Myocyte (in vitro differentiated cells): ENCODE measurements around the gene OPN1SW. TPM values are rescaled to one million over a fixed set of nuclear protein-coding genes. Genes with fewer than 3 reads are reported as not detected.
A peak's percentile ranks its signal among the peaks of the same experiment; 100 is the strongest.

ENCODE experiments used
- DNase-seq: peaks from one replicate; pipeline ENCODE4 v3.0.0-alpha.2; 2012; ENCODE audit warnings: low read depth
- total RNA-seq: library from RNA; depleted of rRNA; stranded (reverse); fragments of >200 nt; gene quantifications from 2 replicates; pipeline ENCODE4 v1.2.3, GENCODE V29; 2014

The OPN1SW gene
- total RNA-seq, 1 donor from 2014 or later, result 3.4 TPM

DNA sequence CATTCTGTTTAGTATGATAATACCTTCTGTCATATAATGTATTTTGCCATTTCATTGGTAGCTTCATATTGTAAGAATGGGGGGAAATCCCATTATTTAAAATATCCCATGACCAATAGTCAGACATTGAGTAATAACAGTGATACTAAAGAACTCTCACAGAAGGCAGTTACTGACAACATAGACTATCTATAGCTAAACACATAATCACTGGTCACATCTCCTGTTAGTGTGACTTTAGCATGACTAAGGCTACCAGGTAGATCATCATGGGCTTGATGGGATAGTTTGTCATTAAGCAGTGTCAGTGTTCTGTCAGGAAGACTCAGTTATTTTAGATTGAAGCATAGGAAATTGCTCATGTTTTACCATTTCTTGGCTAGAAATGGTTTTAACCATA is 16.4 kb downstream of the OPN1SW start:
- DNase-seq, result no peak

DNA sequence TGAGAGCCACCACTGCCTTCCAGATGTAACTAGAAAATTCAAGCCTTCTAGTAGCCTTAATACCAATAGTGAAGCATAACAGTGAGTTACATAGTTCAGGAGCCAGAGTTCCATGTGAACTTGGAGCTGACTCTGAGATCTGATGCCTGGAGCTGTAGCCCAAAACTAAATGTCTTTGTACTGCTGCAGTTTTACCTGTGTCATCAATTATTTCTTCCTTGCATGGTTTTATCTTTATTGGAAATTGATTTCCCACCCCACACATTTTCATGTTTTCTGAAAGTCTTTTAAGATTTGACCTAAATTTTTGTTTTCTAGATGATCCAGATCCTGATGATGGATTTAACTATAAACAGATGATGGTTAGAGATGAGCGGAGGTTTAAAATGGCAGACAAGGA is 17.0 kb downstream of the OPN1SW start:
- no peak for DNase-seq

DNA sequence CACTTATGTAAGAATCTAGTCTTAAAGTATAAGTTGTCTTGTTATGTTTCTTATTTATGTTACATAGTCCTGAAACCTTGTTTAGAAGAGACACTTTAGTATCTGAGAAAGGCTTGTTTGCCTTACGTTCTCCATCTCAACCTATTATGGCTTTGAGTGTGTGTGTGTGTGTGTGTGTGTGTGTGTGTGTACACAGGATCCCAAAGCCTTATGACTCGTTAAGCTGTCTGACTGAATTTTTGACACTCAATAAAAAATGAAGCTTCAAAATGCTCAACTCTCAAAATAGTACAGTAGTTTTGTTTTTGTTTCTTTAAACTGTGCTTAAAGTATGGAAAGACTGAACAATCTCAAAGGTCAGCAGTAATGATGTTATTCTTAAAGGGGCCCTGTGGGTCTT is 18.4 kb downstream of the OPN1SW start:
- peak; percentile 27 for DNase-seq

DNA sequence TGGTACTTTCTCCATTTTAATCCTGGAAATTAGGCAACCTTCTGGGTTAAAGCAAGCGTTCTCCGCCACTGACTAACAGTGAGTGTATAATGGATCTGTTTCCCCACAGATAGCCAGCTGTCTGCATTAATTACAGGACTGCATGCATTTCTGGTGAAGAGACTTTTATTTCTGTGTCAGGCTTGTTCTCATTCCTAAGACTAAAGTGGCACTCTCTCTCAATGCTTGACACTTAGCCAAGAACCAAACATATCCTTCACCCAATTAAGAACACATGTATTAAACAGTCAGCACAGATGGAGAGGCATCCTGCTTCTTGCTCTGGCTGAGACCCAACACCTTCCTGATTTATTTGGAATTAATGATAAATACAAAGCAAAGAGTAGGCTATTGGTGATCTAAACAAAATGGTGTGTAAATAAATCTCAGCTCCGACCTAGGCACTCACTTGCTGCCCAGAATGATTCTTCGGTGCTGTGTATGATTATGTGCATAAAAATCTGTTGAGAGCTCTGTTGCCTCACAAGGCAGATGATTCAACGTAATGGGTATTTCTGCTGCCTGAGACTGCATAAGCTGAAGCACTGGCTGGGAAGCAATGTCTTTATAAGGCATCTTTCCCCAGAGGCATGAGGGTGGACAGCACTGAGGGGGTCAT is 19.6 kb downstream of the OPN1SW start:
- peak; percentile 99 for DNase-seq

DNA sequence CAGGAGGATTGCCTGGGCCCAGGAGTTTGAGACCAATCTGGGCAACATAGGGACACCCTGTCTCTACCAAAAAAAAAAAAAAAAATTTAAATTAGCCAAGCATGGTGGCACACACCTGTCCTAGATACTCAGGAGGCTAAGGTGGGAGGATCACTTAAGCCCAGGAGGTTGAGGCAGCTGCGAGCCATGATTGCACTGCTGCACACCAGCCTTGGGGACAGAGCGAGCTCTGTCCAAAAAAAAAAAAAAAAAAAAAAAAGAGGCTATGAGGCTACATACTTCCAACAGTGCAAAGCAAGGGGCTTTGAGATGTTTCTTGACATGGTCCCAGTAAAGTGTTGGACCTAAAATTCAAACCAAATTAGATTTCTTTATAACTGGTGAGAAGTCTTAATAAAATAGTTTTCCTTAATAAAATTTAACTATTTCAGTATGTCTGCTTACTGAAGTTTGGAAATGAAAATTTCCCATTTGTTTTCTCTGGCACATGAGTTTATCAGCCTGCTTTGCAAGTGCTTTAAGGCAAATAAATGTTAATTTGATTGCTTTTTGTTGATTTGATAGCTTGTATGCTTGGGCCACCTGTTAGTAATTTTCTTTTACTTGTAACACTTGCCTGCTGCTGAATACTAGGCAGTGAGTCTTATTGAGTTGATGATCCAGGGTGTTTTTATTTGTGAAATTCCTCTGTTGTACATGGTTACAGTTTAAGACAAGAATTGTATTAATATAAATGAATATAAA is 20.3 kb downstream of the OPN1SW start:
- peak; percentile 59 for DNase-seq

DNA sequence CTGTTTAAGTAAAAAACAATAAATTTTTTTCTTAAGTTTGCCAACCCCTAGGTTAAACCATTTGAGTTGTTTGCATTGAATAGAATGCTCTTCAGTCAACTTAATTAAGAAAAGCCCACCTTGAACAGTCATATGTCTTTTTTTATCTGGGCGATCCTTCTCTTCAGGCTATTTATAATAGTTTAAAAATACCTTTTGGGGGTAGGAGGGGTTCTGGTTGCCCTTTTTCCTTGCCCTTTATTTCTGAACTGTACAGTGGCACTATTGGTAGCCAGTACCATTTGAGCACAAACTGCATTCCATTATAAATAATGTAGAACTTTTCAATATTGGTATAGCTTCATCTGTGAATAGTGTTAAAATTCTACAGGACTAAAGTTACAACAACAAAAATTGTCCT is 23.3 kb downstream of the OPN1SW start:
- DNase-seq, result no peak

DNA sequence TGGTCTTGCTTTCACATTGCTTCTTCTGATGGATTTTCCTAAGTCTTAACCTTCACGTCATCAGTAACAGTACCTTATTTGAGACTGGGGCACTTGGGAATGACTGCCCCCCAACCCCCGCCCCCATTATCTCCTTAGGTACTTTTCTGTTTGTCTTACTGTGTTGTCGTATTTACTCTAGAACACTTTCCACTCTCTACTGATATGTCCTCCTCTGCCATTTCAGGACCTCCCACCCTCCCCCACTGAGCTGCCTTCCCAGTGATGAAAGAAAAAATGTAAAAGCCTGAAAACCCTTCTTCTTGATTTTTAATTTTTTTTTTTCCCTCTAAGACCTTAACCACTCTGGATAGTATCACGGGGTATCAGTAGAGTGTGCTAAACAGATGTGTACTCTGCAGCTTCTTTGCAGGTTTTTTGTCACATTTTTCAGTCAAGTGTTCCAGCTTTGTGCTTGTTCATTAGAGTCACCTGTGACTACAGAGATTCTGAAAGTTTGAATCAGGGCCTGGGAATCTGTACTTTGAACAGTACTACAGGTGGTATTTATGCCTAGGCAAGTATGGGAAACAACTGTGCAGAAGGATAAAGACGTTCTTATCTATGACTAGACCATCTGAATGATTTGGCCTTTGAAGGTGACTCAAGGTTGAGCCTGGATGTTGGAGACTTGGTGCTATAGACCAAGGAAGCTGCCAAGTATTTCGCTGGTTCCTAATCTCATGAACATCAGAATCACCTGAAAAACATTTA is 28.1 kb downstream of the OPN1SW start:
- DNase-seq, result no peak

DNA sequence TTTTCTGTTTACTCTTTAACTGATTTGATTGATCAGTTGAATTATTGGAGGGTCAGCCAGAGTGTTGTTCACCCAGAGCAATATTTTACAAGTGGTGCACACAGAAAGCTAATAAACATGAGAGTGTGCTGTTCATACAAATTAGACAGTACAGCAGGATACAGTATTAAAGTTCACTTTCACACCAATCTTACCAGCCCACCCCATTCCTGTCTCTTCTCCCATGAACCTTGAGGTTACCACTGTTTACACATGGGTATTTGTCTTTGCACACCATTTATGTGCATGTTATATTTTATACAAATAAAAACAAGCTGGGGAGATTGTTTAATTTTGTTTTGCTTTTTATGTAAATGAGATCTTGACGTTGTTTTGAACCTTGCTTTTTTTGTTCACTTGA is 29.9 kb downstream of the OPN1SW start:
- no peak for DNase-seq

DNA sequence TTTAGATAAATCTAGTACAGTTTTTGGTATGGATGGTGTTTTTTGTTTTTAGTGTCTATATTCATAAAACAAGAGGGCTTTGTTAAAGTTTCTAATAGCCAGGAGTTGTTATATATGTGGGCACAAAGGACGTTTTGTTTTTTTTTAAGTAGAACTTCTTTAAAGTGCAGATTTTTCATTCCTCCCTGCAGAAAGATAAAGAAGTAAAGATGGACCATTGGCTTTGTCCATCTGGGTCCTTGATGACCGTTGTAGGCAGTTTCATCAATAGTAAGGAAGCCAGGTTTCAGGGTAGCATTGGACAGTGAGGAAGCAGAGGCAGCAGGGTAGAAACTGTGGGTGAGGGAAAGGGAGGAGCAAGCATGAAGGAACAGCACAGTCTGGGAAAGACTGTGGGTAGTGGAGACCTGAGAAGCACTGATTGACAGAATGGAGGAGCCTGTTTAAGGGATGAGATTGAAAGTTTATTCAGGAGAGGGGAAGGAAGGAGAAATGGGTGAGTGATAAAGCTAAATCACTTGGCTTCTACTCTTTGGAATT is 31.2 kb downstream of the OPN1SW start:
- DNase-seq, result no peak

DNA sequence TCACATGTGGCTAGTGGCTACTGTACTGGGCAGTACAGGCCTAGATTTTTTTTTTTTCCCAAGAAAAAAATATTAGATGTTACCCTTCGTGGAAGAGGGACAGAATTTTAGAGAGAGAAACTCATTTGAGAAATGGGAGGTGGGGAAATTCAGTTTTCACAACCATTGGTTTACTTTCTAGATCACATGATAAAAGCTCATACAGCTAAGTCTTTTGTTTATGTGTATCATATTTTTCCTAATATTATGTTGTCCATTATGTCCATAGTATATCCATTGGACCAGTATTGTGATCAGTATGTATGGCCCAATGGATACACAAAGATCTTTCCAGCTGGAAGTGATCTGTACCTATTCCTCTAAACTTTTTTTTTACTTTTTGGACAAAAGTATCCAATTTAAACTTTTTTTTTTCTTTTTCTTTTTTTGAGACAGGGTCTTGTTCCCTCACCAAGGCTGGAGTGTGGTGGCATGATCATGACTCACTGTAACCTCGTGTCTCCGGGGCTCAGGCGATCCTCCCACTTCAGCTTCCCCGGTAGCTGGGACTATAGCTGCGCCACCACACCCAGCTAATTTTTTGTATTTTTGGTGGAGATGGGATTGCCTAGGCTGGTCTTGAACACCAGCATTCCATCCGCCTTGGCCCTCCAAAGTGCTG is 32.4 kb downstream of the OPN1SW start:
- DNase-seq, result peak; percentile 59

DNA sequence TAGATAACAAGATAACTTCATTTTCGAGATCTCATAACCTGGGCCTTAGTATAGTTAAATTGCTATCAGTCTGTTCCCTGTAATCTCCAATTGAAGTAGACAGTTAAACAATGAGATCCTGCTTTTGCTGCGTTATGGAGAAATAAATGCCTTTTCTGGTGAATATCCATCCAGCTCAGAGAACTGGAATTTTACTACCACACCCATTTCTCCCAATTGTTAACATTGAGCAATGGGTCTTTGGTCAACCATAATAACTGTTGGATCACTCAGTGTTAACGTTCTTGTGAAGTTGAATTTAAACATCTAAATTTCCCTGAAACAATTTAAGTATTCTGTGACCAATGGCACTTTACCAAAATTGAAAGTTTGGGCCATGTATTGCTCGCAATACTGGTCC is 33.4 kb downstream of the OPN1SW start:
- peak; percentile 38 for DNase-seq

DNA sequence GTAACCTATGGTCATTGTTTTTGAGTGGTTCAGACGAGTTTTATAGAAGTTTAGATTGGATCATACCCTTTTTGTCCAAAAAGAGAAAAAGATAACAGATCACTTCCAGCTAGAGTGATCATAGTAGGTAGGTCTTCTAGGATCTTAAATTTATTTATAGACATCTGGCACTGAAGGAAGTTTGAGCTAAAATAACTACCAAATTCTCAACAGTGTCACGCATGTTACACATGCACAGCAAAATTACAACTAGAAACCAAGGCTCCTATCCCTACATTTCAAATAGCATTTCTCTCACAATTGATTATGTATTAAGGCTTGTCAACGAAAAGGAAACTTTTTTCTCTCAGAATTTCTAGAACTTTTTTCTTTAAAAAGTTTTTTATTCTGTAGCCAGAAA is 34.1 kb downstream of the OPN1SW start:
- DNase-seq, result peak; percentile 23

DNA sequence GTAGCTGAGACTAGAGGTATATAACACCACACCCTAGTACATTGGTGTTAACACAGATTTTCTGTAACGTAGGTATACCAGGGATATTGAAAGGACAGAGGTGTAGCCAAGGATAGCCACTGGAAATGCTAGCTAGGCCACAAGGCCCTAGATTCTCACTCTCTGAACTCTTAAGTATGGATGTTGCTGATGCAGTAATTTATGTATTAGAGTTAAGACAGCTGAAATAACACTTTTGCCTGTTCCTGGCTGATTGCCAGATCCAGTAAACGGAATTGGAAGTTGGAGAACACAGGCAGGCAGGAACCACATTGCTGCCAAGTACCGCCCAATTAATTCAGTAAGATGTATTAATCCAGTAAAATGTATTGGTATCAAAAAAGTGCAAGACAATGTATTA is 34.6 kb downstream of the OPN1SW start:
- DNase-seq, result peak; percentile 47

DNA sequence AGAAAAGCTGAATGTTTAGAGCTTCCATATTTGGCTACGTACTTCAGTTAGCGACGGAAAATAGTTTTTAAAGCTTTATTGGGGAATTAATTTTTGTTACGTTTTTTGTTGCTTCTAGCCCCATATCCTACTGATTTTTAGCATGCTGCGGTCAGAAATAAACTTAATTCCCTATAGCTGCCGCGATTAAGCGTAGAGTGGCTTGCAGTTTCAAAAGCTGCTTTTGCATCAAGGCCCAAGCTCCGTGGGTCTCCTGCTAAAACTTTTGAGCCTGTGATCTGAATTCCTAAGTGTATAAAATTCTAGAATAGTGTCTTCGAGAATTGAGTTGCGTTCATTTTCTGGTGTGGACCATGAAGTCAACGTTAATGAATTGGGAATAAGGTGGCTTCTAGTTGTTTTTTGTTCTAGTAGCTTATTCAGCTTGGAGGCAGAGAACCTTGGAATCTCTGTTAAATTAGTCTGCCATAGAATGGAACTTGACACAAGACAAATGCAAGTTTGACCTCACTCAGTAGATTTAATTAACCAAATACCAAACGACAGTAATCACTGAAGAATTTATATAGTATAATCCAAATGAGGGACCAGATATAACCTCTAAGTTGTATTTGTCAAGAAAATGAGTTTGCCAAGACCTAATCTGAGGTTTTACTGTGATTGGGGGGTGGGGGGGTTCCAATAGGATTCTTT is 35.5 kb downstream of the OPN1SW start:
- DNase-seq, result no peak

DNA sequence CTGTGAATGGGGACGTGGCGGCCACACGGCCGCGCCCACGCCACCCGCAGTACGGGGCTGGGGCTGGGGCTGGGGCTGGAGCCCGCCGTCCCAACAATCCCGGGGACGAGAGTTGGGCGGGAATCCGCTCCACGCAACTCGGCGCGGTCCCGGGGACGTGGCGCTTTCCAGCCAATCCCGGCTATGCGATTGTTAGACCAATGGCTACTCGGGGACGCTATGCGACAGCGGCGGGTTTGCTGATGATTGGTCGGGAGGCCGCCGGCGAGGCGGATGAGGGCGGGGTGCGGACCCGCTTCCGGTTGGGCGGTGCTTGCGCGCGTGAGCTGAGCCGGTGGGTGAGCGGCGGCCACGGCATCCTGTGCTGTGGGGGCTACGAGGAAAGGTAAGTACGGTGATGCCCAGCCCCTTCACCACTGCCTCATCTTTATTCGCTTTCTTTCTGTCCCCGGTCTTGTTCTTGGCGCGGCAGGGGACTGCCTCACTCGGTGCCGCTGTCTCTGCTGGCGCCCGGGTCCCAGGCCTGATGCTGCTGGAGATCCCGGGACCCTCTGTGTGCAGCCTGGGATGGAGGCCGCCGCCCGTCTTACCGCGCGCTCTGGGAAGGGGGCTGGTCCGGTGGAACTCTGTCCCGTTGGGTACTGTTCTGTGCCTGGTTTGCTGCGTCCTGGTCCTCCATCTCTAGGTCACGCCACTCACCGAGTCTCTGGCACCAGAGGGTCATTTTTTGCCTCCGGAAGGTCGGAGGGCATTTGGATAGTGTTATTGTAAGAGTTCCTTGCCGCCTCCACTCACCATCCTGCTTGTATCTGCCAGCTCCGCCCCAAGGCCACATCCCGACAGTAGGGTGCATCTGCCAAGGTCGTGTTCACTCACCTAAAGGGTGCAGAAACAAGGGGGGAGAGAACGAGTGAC is 36.3 kb downstream of the OPN1SW start, which contains the start of gene CALU:
CALU (plus strand) TSS at position 312 of the 915 bp plus-strand sequence. CDS start 9,225 bp downstream, outside the sequence.
- peak; percentile 99 for DNase-seq

DNA sequence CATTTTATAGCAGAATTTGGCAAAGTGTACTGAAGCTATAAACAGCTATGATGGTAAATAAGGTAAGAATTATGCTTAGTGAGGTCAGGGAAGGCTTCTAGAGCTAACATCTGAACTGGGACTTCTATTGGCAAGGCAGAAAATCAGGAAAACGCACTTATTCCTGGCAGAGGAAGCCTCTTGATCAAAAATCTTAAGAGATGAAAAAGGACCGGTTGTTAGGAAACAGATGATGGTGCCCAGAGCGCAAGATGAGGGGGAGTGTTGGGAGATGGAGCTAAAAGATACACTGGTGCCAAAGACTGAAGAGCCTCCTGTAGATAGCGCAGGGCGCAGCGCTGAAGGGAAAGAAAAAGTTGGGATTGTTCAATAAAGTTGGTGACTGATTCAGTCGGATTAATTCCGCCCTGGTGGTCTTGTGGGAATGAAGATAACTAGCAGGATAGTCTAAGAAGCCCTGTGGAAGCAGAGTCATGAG is 37.0 kb downstream of the OPN1SW start:
- no peak for DNase-seq

DNA sequence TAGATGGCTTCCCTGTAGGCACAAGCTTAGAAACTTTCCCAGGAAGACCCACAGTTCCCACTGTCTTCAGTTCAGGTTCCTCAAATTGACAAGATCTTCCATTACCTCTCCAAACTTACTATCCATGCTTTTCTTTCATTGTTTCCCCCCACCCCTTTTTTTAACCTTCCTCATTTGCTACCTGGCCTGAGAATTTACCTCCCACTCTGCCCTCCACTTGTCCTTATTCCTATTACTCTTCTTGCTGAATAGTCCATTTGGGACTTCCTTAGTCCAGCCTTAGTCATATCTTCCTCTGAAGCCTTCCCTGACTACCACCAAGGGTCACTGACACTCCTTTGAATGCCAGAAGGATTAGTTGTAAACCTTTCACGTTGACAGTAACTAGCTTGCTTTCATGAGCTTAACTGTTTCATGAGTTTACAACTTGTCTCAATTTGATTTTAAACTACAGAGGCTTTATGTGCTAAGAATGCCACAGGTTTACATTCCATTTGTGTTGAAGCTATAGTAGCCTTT is 37.7 kb downstream of the OPN1SW start:
- peak; percentile 55 for DNase-seq

DNA sequence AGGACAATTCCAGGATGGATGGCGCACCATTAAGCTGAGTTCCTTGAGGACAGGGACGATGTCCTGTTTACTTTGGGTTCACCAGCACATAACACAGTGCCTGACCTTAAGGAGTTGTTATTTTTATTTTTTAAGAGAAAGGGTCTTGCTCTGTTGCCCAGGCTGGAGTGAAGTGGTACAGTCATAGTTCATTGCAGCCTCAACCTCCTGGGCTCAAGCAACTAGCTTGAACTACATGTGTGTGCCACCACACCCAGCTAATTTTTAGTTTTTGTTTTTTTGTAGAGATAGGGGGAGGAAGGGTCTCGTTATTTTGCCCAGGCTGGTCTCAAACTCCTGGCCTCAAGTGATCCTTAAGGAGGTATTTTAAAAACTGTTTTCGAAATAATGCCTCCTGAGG is 38.2 kb downstream of the OPN1SW start:
- no peak for DNase-seq

DNA sequence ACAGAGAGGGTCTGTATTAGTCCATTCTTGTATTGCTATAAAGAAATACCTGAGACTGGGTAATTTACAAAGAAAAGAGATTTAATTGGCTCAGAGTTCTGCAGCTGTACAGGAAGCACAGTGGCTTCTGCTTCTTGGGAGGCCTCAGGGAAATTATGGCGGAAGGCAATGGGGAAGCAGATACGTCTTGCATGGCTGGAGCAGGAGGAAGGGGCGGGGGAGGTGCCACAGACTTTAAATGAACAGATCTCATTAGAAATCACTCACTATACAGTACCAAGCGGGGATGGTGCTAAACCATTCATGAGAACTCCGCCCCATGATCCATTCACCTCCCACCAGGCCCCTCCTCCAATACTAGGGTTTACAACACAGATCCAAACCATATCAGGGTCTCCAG is 40.2 kb downstream of the OPN1SW start:
- DNase-seq, result no peak
